ENCODE results near the gene KCNN2. TPM values are rescaled to one million over a fixed set of nuclear protein-coding genes. Genes with fewer than 3 reads are reported as not detected.

KCNN2 gene
- total RNA-seq, 1 donor from 2014 or later = not detected

DNA sequence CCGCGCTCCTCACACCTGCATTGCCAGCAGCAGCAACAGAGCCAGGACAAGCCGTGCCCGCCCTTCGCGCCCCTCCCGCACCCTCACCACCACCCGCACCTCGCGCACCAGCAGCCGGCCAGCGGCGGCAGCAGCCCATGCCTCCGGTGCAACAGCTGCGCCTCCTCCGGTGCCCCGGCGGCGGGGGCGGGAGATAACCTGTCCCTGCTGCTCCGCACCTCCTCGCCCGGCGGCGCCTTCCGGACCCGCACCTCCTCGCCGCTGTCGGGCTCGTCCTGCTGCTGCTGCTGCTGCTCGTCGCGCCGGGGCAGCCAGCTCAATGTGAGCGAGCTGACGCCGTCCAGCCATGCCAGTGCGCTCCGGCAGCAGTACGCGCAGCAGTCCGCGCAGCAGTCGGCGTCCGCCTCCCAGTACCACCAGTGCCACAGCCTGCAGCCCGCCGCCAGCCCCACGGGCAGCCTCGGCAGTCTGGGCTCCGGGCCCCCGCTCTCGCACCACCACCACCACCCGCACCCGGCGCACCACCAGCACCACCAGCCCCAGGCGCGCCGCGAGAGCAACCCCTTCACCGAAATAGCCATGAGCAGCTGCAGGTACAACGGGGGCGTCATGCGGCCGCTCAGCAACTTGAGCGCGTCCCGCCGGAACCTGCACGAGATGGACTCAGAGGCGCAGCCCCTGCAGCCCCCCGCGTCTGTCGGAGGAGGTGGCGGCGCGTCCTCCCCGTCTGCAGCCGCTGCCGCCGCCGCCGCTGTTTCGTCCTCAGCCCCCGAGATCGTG, 517 bp downstream of the KCNN2 start:
- intact Hi-C loops (cut with micrococcal nuclease) = loop anchor here (5.0 kb wide), 1 partner anchor 305 kb away; no protein-coding TSS in a partner anchor

DNA sequence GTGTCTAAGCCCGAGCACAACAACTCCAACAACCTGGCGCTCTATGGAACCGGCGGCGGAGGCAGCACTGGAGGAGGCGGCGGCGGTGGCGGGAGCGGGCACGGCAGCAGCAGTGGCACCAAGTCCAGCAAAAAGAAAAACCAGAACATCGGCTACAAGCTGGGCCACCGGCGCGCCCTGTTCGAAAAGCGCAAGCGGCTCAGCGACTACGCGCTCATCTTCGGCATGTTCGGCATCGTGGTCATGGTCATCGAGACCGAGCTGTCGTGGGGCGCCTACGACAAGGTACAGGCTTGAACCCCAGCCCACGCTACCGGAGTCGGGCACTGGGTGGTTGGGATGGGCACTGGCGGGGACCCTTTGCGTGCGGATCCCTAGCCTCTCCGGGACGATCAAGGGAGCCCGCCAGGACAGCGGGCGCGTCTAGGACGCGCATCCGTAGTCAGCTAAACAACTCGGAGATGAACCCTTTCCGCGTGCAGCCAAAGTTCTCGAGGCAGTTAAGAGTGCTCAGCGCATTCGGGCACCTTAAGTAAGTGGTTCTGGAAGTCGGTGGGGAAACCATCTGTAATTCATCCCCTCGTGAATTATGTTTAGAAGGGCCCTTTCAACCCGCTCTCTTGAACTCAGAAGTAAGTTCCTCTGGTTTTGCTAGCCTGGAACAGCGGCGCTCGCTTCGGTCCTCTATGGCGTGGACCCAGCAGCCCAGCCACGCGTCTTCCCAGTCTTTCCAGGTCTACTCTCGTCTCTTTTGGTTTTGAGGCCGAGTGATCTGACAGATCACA, 1.3 kb downstream of the KCNN2 start:
- intact Hi-C loops (cut with micrococcal nuclease) = loop anchor here (5.0 kb wide), 1 partner anchor 306 kb away; no protein-coding TSS in a partner anchor

DNA sequence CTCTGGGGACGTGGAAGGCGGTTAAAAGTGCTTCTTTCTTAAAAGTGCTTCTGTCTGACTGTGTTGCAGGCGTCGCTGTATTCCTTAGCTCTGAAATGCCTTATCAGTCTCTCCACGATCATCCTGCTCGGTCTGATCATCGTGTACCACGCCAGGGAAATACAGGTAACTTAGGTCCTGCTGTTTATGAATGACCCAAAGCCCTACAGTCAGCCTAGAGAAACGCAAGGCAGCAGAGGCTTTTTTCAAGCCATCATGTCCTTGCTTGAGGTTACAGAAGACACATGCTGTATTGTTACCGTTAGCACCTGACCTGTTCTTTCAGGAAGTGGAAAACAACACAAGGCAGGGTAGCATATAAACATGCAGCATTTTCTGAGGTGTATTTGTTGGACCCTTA, 2.0 kb downstream of the KCNN2 start:
- intact Hi-C loops (cut with micrococcal nuclease) = loop anchor here (5.0 kb wide), 1 partner anchor 307 kb away; no protein-coding TSS in a partner anchor

DNA sequence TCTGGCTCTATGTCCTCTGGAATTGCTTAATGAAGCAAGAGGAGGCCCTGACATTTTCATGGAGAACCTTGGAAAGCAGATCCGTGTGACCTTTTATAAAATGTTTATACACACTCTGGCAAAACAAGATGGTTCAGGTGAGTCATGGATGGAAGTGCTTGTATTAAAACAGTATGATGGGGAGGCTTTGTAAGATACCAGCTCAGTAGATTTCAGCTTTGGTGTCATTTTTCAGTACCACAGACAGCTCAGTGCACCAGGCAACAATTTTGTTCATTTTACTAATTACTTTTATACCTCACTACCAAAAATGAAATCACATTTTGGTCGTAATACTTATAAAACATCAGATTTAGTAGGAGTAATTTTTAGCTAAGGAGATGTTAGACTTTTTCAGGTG, 5.2 kb downstream of the KCNN2 start:
- intact Hi-C loops (cut with micrococcal nuclease) = no loop called here

DNA sequence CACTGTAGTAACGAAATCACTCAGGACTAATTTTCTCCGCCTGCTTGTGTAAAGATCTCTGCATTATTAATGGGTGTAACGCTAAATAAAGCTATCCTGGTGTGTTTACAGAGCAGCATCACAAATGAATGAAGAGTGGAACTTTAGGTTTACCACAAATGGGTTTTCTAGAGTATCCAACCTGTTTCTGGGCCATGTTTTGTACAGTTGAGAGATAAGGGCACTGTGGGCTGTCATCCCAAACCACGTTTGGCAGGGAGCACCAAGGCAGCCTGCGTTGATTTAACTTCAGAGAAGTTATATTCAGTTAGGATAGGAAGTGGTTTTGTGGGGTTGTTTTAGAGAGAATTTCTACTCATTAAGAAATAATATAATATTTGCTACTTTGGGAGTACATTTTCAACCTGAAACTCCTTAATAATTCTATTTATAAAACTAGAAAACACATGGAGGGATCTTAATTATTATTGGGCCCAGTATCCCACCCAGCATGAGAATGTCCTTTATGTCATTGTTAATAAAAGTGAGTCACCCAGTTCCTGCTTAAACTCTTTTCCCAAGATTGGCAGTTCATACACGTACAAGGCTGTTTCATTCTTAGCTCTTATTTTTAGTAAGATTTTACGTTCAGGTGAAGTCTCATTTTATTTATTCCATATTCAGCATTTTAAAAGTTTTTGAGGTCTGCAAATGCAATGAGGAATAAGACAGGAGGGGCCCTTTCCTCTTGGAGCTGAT, 8.0 kb downstream of the KCNN2 start:
- intact Hi-C loops (cut with micrococcal nuclease) = no loop called here

DNA sequence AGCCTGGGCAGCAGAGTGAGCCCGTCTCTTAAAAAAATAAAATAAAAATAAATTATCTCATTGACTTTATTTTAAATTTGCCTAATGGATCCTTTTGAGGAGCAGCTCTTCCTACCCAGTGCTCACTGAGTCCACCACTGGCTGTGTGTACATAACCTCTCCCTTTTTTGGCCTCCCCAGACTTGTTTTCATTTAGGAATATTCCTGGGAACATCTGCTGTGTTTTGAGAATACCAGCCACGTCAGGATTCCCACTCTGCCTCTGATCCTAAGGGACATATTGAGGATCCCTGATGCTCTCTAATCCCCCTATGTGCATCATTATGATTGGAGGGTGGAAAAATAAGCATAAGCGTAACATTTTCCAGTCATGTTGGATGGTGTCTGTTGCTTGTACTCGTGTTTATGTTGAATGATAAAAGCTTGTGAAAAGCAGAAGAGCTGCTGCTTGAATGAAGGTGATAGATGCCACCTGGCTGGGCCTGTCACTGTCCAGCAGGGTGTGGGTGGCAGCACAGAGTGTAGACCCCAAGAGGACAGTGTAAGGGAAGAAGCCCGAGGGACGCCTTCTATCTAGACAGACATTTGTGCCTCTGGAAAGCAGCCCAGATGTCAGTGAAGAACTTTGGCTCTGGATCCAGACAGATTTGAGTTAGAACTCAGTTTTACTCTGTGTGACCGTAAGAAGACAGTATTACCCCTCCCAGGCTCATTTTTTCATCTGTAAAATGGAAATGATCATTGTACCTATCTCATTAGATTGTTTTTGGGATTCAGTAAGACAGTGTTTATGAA, 15.4 kb downstream of the KCNN2 start:
- intact Hi-C loops (cut with micrococcal nuclease) = no loop called here

DNA sequence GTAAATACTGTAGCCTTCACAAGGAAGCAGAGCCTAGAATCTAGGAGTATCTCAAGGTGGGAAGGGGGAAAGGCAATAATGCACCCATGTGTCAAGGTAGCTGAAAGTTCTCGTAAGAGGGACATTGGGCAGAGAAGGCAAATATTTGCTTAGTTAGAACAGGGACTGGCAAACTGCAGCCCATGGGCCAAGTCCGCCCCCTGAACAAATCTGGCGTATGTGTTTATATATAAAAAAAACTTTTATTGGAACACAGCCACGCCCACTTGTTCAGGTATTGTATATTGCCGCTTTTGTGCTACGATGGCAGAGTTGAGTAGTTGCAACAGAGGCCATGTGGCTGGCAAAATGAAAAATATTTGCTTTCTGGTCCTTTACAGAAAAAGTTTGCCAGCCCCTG, 16.1 kb downstream of the KCNN2 start:
- intact Hi-C loops (cut with micrococcal nuclease) = no loop called here

DNA sequence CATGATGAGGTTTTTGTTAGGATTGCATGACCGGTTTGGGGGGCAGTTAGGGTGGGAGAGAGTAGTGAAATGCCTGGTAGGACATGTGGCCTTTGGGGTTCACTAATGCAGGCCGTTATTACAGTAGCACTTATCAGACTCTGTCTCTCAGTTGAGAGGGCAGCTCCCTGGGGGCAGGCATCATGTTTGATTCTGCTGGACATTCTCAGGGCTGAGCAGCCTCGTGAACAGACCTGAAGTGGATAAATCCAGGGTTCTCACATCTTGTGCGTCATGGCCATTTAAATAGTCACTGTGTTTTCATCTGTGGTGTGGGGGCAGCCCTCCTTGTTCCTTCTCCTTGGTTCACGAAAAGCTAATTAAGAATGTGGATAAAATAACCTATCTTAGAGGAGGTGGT, 18.9 kb downstream of the KCNN2 start:
- intact Hi-C loops (cut with micrococcal nuclease) = no loop called here

DNA sequence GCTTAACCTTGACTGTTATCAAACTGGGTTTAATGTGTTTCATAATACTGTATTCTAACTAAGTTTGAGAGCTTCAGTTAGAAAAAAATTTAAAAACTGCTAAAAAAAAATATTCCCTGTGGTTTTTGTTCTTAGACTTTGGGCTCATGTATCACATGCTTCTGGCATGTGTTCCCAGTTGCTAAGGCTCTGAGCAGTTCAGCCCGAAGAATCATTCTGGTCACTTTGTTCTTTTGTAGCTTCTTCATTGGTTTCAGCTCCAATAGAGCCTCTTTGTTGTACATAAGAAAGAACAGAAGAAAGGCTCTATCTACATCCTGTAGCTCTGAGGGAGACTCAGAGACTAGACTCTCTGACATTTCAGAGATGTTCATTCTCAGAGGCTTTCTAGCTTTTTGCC, 25.6 kb downstream of the KCNN2 start:
- intact Hi-C loops (cut with micrococcal nuclease) = no loop called here

DNA sequence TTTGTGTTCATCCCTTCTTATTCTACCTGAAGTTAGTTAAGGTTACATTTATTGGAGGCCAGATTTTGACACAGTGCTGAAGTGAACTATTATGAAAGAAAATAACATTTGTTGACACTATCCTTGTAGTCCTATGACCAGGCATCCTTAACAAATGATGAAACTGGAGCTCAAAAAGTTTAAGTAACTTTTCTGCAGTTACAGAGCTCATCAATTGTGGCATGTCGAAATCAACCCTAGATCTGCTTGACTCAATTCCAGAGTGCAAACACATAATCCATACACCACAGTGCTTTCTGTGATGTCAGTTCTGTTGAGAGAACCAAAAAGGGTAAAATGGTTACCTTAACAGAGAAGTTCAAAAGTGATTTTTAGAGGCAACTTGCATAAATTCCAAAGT, 28.6 kb downstream of the KCNN2 start:
- intact Hi-C loops (cut with micrococcal nuclease) = no loop called here

DNA sequence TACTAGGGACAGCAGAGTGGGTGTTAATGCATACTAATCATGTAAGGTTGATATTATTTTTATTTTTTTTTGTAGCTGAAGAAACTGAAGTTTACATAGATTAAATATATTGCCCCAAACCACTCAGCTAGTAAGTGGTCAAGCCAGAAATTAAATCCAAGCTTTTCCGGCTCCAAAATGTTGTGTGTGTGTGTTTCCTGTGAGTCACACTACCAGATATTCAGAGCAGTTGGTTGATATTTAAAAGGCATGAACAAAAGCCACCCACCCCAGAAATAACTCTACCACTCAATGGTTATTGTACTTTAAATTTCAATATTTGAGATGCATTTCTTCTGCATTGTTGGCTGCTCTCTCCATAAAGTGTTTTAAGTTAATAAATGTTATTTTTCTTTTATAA, 29.5 kb downstream of the KCNN2 start:
- intact Hi-C loops (cut with micrococcal nuclease) = no loop called here

DNA sequence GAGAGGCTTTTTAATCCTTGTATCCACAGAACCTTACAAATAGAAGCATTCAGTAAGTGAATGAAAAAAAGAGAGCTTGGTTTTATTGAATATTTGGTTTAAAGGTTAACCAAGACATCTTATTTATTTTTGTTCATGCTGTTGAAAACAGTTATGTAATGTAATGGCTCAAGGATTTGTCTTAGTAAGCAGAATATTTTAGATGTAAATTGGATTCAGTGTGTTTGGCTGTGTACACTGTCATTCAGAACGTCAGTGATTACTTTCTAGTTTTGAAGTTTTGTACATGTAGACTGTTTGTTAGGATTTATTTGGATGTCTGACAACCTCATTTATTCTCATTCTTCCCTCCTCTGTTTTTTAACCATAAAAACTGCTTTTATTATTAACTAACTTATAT, 31.3 kb downstream of the KCNN2 start:
- intact Hi-C loops (cut with micrococcal nuclease) = no loop called here

DNA sequence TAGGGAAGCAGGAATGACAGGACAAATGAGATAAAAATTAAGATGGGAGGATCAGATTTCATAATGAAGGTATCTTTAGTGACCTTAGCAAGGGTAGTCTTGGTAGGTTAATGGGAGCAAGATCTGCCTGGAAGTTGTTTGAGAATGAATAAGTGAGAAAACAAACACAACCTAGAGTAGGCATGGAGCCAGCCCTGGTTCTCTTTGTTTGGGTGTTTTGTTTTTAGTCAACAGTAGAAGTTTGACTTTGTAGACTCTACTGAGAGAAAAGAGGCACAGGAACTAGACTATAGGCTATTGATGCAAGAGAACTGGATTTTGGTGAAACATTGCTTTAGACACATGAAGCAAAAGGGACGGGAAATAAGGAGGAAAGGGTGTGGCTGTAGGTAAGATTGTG, 40.3 kb downstream of the KCNN2 start:
- intact Hi-C loops (cut with micrococcal nuclease) = no loop called here

DNA sequence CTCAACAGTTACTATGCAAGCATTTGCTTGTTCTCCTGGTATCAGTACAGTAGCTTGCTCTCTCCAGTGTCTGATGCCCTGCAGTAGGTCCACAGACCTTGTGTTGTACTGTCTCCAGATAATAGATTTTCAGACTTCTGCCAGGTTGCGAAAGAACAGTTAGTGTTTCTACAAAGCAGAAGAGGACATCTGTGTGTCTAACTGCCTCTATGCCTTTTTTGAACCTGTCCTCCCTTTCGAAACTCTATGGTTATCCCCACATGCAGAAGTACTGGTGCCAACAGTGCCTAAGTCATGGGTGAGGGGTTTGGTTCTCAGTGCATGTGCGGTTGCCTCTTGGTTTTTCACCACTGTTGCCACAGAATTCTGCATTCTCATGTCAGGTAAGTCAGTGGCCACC, 45.9 kb downstream of the KCNN2 start:
- intact Hi-C loops (cut with micrococcal nuclease) = no loop called here

DNA sequence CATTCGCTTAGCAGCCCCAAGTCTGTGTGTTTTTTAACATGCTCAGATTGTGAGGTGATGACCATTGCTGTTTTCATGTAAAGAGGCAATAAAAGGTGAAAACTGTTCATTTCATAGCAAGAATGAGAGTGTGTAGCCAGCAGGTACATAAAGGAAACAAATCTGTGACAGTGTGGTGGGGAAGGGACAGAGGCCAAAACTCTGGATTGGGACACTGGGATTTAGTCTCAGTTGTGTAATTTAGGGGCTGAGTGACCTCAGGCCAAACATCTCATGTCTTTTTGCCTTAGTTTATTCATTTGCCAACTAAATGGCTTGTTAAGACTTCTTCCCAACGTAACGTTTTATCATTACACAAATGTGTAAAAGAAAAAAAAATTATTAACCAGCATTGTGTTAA, 47.0 kb downstream of the KCNN2 start:
- intact Hi-C loops (cut with micrococcal nuclease) = no loop called here

DNA sequence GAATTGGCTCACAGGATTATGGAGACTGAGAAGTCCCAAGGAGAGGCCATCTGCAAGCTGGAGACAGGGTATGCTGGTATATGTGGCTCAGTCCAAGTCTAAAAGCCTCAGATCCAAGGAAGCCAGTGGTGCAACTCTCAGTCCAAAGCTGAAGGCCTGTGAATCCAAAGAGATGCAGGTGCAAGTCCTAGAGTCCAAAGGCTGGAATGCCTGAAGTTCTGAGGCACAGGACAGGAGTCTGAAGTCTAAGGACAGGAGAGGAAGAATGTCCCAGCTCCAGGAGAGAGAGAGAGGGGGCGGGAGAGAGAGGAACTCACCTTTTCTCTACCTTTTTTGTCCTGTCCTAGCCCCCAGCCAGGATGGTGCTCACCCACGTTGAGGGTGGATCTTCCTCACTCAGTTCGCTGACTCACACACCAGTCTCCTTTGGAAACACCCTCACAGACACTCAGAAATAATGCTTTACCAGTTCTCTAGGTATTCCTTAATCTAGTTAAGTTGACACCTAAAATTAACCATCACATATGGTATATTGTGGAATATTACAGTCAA, 49.6 kb downstream of the KCNN2 start:
- intact Hi-C loops (cut with micrococcal nuclease) = no loop called here

DNA sequence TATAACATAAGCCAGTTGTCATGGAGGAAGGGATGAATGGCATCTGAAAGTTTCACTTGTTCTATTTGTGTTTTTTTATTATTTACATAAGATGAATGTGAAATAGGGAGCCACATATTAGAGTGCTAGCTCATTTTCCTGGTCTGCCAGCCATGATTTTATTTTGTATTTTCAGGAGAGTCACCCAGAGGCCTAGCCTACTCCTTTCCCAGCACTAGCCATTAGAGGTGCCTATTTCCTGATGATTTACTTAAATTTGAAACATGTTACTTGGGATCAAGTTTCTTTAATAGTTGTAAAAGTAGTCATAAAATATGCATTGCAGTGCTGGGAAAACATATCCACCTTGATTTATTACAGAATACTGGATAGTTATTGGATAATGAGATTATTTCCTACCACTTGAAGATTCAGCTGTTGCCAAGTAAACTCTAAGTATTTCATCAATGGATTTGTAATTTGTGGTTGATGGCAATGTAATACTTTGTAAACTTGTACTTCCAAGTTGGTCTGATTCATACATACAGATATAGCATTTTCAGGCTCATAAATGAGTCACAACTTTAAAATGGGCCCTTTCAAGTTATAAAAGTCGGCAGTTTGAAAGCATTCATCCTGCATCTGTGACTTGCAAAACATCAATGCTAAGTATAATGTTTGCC, 50.8 kb downstream of the KCNN2 start:
- intact Hi-C loops (cut with micrococcal nuclease) = no loop called here

DNA sequence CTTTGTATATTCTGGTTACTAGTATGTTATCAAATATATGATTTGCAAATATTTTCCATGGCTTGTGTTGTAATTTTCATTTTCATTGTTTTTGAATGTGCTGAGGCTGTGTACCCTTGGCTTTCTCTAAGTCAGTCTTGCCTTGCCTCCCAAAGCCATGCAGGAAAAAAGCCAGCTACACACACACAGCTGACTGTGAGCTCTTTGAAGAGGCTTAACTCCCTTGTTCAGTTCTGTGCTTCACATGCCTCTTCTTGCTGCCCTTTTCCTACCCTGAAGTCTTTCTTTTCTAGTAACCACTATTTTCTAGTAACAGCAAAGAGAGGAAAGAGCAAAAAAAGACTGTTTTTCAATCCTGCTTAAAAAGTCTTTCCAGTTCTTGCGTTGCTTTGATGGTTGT, 53.9 kb downstream of the KCNN2 start:
- intact Hi-C loops (cut with micrococcal nuclease) = no loop called here

DNA sequence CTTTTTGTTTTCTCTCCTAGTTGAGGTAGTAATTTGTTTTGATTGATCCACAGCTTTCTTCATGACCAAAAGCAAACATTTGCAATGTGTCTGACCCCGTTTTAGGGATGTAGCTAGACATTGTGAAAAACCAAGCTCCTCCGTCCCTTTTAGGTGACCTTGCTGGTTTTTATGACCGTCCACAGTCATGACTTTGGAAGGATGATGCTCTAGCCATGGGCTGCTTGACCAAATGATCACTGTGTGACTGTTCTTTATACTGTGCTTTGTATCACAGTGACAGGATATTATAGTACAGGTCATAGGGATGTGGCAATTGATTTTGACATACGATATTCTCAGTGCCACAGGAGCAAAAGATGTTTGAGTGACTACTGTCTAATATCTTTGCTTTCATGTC, 54.4 kb downstream of the KCNN2 start:
- intact Hi-C loops (cut with micrococcal nuclease) = no loop called here

DNA sequence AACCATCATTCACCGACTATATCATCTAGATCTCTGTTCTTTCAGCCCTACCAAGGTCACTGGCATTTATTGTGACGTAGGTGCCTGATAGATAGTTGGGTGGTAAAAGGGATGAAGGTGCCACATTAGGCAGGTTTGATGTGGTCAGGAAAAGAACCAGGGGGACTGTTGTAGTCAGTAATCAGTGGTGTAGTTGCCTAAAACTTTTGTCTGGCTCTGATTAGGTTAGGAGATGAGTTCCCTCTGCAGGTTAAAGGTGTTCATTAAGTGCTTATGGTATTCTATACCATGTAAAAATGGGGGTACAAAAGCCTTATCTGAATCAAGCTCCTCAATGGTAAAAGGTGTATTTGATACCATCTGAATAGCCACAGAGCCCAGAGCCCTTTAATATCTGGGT, 55.6 kb downstream of the KCNN2 start:
- intact Hi-C loops (cut with micrococcal nuclease) = no loop called here

Data from T-helper 2 cell treated with Interferon-gamma antibody and Interleukin-4, amounts not matched to agents 100 ng/mL and 5 ng/mL, for 36 hours (primary cell).